ENCODE results near the gene ME1.

DNA sequence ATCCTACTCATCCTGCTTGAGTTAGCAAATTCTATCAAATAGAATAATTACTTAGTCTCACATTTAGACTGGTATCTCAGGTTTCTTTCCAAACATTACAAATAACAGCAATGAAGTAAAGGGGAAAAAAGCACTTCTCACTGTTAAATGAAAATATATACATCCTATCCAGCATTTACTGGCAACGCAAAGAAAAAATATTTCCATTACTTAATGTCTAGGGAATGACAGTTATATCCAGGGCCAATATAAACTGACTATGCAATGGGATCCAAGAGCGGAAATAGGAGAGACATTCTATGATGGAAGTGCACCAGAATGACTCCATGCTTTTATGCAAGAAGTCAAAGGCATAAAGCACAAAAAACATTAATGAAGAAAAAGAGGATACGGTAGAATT lies 60.3 kb downstream of the ME1 start:
- TF ChIP-seq, protein P1, sequence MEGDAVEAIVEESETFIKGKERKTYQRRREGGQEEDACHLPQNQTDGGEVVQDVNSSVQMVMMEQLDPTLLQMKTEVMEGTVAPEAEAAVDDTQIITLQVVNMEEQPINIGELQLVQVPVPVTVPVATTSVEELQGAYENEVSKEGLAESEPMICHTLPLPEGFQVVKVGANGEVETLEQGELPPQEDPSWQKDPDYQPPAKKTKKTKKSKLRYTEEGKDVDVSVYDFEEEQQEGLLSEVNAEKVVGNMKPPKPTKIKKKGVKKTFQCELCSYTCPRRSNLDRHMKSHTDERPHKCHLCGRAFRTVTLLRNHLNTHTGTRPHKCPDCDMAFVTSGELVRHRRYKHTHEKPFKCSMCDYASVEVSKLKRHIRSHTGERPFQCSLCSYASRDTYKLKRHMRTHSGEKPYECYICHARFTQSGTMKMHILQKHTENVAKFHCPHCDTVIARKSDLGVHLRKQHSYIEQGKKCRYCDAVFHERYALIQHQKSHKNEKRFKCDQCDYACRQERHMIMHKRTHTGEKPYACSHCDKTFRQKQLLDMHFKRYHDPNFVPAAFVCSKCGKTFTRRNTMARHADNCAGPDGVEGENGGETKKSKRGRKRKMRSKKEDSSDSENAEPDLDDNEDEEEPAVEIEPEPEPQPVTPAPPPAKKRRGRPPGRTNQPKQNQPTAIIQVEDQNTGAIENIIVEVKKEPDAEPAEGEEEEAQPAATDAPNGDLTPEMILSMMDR (IDR thresholded peaks at IDR 0.05), result no peak
- TF ChIP-seq ZFX (IDR thresholded peaks at IDR 0.05; ENCODE audit: borderline replicate concordance), result no peak
